ENCODE measurements around the gene PLEKHH3. TPM values are rescaled to one million over a fixed set of nuclear protein-coding genes. Genes with fewer than 3 reads are reported as not detected.

PLEKHH3 gene
- polyA plus RNA-seq, 1 donor (not counting 4 experiments of a cell fraction or from before 2014, with no cell fraction given) = 4.9 TPM

DNA sequence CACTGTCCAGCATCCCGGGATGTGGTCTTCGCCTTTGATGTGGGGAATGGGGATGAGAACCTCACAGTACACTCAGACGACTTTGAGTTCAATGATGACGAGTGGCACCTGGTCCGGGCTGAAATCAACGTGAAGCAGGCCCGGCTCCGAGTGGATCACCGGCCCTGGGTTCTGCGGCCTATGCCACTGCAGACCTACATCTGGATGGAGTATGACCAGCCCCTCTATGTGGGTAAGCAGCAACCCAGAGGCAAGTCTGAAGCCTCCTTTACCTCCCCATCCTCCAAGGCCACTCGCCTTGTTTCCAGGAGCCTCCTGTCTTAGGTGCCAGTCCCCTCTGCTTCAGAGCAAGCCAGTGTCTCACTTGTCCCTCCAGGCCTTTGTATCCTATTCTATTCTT lies 15.7 kb upstream of the PLEKHH3 start:
- Histone ChIP-seq H3K9me1 (ENCODE audit: control insufficient read depth, extremely low read depth, insufficient read depth, low read length) (no peaks in the 10 kb centered on the region), H3K79me2 (ENCODE audit: control insufficient read depth, insufficient read depth, low read length) (no peaks in the 10 kb centered on the region), H3K27ac (ENCODE audit: control insufficient read depth, insufficient read depth, low read length) (no peak overlapping the region), H3K9me3 (ENCODE audit: control insufficient read depth, low read depth, low read length) (no peaks in the 10 kb centered on the region), H4K20me1 (ENCODE audit: control insufficient read depth, extremely low read depth, insufficient read depth, low read length) (no peaks in the 10 kb centered on the region), H3K4me1 (ENCODE audit: control insufficient read depth, extremely low read depth, insufficient read depth, low read length) (no peaks in the 10 kb centered on the region), H3K4me3 (ENCODE audit: control insufficient read depth in 2 of 3, extremely low read depth in 1 of 3, insufficient read depth in 2 of 3, low read depth in 1 of 3, low read length in 3 of 3) (no peak overlapping the region), H3K36me3 (ENCODE audit: control insufficient read depth in 2 of 2, extremely low read depth in 1 of 2, insufficient read depth in 2 of 2, low read length in 2 of 2) (peaks cover 0 to under 1% of the 10 kb centered on the region in 2 experiments), H3K9ac (ENCODE audit: control insufficient read depth, extremely low read depth, insufficient read depth, low read length) (no peak overlapping the region), H3K4me2 (ENCODE audit: control insufficient read depth, extremely low read depth, insufficient read depth, low read depth, low read length) (no peak overlapping the region), H3K27me3 (ENCODE audit: control insufficient read depth, extremely low read depth, insufficient read depth, low read length) (no peaks in the 10 kb centered on the region), H2AFZ (ENCODE audit: control insufficient read depth, low read length) (no peak overlapping the region)
- no peak for FAIRE-seq
- dilution Hi-C loops (cut with MboI; ENCODE audit: extremely low pct_ligation_motif_present, low sequenced_read_pairs) = no loop called here
- TF ChIP-seq EZH2 (IDR thresholded peaks at IDR 0.05; ENCODE audit: low read length) (no peak), CTCF (optimal IDR thresholded peaks at IDR 0.05 in 1 of 3, IDR thresholded peaks at IDR 0.05 in 1 of 3, conservative IDR thresholded peaks at IDR 0.05 in 1 of 3; ENCODE audit: extremely low read depth in 1 of 3, insufficient read depth in 2 of 3, low read length in 3 of 3) (no peak)
- DNase-seq (ENCODE audit: low read depth, low spot score) = no peak

DNA sequence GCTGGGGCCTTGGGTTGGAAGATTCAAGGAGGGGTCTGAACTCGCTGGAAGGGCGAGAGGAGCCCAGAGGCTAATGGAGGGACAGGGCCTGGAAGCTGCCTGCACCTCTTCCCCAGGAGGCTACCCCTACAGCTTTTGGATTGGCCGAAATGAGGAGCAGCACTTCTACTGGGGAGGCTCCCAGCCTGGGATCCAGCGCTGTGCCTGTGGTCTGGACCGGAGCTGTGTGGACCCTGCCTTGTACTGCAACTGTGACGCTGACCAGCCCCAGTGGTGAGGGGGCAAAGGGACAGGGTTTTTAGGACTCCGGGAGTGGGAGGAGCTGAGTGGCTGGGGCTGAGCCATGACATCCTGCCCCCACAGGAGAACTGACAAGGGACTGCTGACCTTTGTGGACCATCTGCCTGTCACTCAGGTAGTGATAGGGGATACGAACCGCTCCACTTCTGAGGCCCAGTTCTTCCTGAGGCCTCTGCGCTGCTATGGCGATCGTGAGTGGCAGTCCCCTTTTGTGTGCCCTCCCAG lies 14.3 kb upstream of the PLEKHH3 start:
- DNase-seq (ENCODE audit: low read depth, low spot score) (no peak), FAIRE-seq (no peak)
- H3K4me3 ChIP-seq (ENCODE audit: control insufficient read depth in 2 of 3, extremely low read depth in 1 of 3, insufficient read depth in 2 of 3, low read depth in 1 of 3, low read length in 3 of 3) = no peak overlapping the region
- dilution Hi-C loops (cut with MboI; ENCODE audit: extremely low pct_ligation_motif_present, low sequenced_read_pairs) = no loop called here
- no peaks in the 10 kb centered on the region for H3K79me2 ChIP-seq (ENCODE audit: control insufficient read depth, insufficient read depth, low read length)
- H3K9me3 ChIP-seq (ENCODE audit: control insufficient read depth, low read depth, low read length) = no peaks in the 10 kb centered on the region
- H4K20me1 ChIP-seq (ENCODE audit: control insufficient read depth, extremely low read depth, insufficient read depth, low read length) = no peaks in the 10 kb centered on the region
- H3K27ac ChIP-seq (ENCODE audit: control insufficient read depth, insufficient read depth, low read length) = no peak overlapping the region
- TF ChIP-seq EZH2 (IDR thresholded peaks at IDR 0.05; ENCODE audit: low read length) (no peak), CTCF (optimal IDR thresholded peaks at IDR 0.05 in 1 of 3, IDR thresholded peaks at IDR 0.05 in 1 of 3, conservative IDR thresholded peaks at IDR 0.05 in 1 of 3; ENCODE audit: extremely low read depth in 1 of 3, insufficient read depth in 2 of 3, low read length in 3 of 3) (no peak)
- no peak overlapping the region for H2AFZ ChIP-seq (ENCODE audit: control insufficient read depth, low read length)
- no peaks in the 10 kb centered on the region for H3K36me3 ChIP-seq (ENCODE audit: control insufficient read depth in 2 of 2, extremely low read depth in 1 of 2, insufficient read depth in 2 of 2, low read length in 2 of 2)
- H3K27me3 ChIP-seq (ENCODE audit: control insufficient read depth, extremely low read depth, insufficient read depth, low read length) = no peaks in the 10 kb centered on the region
- no peak overlapping the region for H3K4me2 ChIP-seq (ENCODE audit: control insufficient read depth, extremely low read depth, insufficient read depth, low read depth, low read length)
- H3K4me1 ChIP-seq (ENCODE audit: control insufficient read depth, extremely low read depth, insufficient read depth, low read length) = no peaks in the 10 kb centered on the region
- H3K9me1 ChIP-seq (ENCODE audit: control insufficient read depth, extremely low read depth, insufficient read depth, low read length) = no peaks in the 10 kb centered on the region
- H3K9ac ChIP-seq (ENCODE audit: control insufficient read depth, extremely low read depth, insufficient read depth, low read length) = no peak overlapping the region
